Ureter (tissue), 1 donor: ENCODE data around the gene NHS. TPM values are rescaled to one million over a fixed set of nuclear protein-coding genes. Genes with fewer than 3 reads are reported as not detected.

Experiments used
- DNase-seq: peaks from one replicate; pipeline ENCODE4 v3.0.0-alpha.2; 2020; ENCODE audit warnings: low spot score
- total RNA-seq: library from RNA; stranded (reverse); gene quantifications from one replicate; pipeline ENCODE4 v1.2.4, GENCODE V29; 2023
- donor health status: DM: yes; HTN: yes; CAD: no.

NHS gene
- total RNA-seq, 1 donor from 2014 or later: 17.4 TPM

DNA sequence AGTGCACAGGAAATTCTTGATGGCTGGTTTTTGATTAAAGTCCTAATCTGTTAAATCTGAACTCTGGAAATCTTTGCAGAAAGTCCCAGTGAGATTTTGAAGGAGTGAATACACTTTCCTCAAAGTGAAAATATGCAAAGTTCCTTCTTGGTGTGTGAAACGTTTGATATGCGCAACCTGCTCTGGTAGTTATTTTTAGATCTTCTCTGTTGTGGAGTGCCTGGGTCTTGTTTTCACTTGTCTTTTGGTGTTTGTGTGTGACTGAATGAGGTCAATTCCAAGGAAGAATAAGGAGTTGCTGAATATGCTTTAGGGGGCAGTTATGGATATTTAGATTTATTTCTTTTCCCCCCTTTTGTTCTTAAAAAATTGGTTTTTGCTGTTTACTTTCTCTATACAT lies 404.0 kb downstream of the NHS start:
- no peak for DNase-seq

DNA sequence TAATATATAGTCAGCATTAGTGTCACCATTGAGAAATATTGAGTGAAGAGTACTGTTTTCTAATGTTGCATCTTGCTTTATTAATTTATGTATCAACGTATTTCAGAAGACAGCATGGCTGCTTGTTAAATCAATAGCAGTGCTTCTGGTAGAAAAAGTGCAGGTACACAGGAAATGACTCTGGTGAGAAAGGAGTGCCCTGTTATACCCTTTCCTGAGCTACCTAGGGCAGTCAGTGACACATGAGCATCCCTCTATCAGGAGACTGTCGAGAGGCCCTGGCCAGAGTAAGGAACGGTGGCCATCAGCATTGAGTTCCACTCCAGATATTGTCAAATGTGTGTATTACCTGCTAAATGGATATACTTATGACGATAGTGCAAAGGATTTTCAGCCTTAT lies 404.4 kb downstream of the NHS start:
- no peak for DNase-seq
